22Rv1 (cell line): ENCODE measurements around the gene CFAP68.

Experiments used
- ZFX ChIP-seq: fragments of 450-650 bp; IDR thresholded peaks from 2 replicates; pipeline ENCODE4 v1.6.1; 2017; ENCODE audit warnings: antibody characterized with exemption, borderline replicate concordance
- TF ChIP-seq, protein P1 (sequence below): fragments of 450-650 bp; IDR thresholded peaks from 2 replicates; pipeline ENCODE4 v1.5.1; 2017; ENCODE audit warnings: mild to moderate bottlenecking

DNA sequence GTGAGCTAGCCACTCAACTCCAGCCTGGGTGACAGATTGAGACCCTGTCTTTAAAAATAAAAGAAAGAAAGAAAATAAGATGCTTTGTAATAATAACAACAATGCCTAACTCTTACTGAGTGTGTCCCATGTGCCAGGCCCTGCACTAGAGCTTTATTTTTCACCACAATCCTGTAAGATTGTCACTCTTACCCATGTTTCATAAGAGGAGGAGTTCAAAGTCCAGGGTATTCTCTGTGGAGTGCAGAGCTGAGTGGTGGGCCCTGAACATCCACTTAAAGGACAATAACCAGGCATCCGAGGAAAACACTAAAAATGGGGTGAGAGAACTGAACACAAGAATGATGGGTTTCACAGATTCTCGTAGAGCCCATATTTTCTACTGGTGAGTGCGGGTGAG, 38.4 kb downstream of the CFAP68 start:
- TF ChIP-seq, protein P1, sequence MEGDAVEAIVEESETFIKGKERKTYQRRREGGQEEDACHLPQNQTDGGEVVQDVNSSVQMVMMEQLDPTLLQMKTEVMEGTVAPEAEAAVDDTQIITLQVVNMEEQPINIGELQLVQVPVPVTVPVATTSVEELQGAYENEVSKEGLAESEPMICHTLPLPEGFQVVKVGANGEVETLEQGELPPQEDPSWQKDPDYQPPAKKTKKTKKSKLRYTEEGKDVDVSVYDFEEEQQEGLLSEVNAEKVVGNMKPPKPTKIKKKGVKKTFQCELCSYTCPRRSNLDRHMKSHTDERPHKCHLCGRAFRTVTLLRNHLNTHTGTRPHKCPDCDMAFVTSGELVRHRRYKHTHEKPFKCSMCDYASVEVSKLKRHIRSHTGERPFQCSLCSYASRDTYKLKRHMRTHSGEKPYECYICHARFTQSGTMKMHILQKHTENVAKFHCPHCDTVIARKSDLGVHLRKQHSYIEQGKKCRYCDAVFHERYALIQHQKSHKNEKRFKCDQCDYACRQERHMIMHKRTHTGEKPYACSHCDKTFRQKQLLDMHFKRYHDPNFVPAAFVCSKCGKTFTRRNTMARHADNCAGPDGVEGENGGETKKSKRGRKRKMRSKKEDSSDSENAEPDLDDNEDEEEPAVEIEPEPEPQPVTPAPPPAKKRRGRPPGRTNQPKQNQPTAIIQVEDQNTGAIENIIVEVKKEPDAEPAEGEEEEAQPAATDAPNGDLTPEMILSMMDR = no peak
- no peak for TF ChIP-seq ZFX
